Measurements from ENCODE around the gene MGAT4A. TPM values are rescaled to one million over a fixed set of nuclear protein-coding genes. Genes with fewer than 3 reads are reported as not detected.

Gene MGAT4A
- total RNA-seq, 3 donors from 2014 or later (not counting 1 experiment from before 2014, with no cell fraction given), result 91.6 to 114 (median 96.4) TPM

- no peaks in the 10 kb centered on the region for H3K36me3 ChIP-seq (ENCODE audit: control insufficient read depth, insufficient read depth, low read length)
- peaks cover 44 to 49% of the 10 kb centered on the region in 2 donors for H3K4me1 Mint-ChIP-seq
- H3K27ac Mint-ChIP-seq, result peak overlapping the region; percentile 83 to 97
- H3K9me3 Mint-ChIP-seq, result no peaks in the 10 kb centered on the region
- no peak for TF ChIP-seq CTCF (IDR thresholded peaks at IDR 0.05)
- H3K4me3 Mint-ChIP-seq, result peak overlapping the region; percentile 47
- no peaks in the 10 kb centered on the region for H3K27me3 ChIP-seq (ENCODE audit: control insufficient read depth, insufficient read depth, low read length)
- H3K27me3 Mint-ChIP-seq (ENCODE audit: low read depth in 2 of 2), result no peaks in the 10 kb centered on the region
- H3K27ac ChIP-seq (ENCODE audit: low read length), result peak overlapping the region; percentile 52
- peaks cover 76% of the 10 kb centered on the region for H3K4me1 ChIP-seq (ENCODE audit: control insufficient read depth, insufficient read depth, low read length)
- WGBS (ENCODE audit: insufficient coverage), result 63% methylated on average over 14 of the region's 14 CpGs
- intact Hi-C loops (cut with micrococcal nuclease), result loop anchor here (2.0 kb wide), 1 partner anchor 39 kb away; the partner anchor contains the start of gene MGAT4A
- no peaks in the 10 kb centered on the region for H3K9me3 ChIP-seq (ENCODE audit: control insufficient read depth, insufficient read depth, low read length)
- no peak for ATAC-seq
- peak in 1 of 2 donors; percentile 74 for DNase-seq
- no peaks in the 10 kb centered on the region for H3K36me3 Mint-ChIP-seq
- no peak overlapping the region for H3K4me3 ChIP-seq (ENCODE audit: low read length)
Measured at GRCh38 chr2:98769784-98770183, 38.9 kb upstream of the MGAT4A start.

- Histone ChIP-seq H3K9me3 (ENCODE audit: control insufficient read depth, insufficient read depth, low read length) (no peaks in the 10 kb centered on the region), H3K27me3 (ENCODE audit: control insufficient read depth, insufficient read depth, low read length) (no peaks in the 10 kb centered on the region), H3K27ac (ENCODE audit: low read length) (peak overlapping the region; percentile 32), H3K36me3 (ENCODE audit: control insufficient read depth, insufficient read depth, low read length) (no peaks in the 10 kb centered on the region), H3K4me1 (ENCODE audit: control insufficient read depth, insufficient read depth, low read length) (peaks cover 78% of the 10 kb centered on the region), H3K4me3 (ENCODE audit: low read length) (no peak overlapping the region)
- Mint-ChIP-seq H3K27ac (peak overlapping the region; percentile 64 to 83), H3K4me1 (peaks cover 44 to 49% of the 10 kb centered on the region in 2 donors), H3K4me3 (peak overlapping the region; percentile 40), H3K36me3 (no peaks in the 10 kb centered on the region), H3K27me3 (ENCODE audit: low read depth in 2 of 2) (no peaks in the 10 kb centered on the region), H3K9me3 (no peaks in the 10 kb centered on the region)
- intact Hi-C loops (cut with micrococcal nuclease), result no loop called here
- ATAC-seq, result no peak
- DNase-seq, result no peak
- no peak for TF ChIP-seq CTCF (IDR thresholded peaks at IDR 0.05)
- 95% methylated on average over 5 of the region's 6 CpGs for WGBS (ENCODE audit: insufficient coverage)
Measured at GRCh38 chr2:98769114-98769476, 38.2 kb upstream of the MGAT4A start.

DNA sequence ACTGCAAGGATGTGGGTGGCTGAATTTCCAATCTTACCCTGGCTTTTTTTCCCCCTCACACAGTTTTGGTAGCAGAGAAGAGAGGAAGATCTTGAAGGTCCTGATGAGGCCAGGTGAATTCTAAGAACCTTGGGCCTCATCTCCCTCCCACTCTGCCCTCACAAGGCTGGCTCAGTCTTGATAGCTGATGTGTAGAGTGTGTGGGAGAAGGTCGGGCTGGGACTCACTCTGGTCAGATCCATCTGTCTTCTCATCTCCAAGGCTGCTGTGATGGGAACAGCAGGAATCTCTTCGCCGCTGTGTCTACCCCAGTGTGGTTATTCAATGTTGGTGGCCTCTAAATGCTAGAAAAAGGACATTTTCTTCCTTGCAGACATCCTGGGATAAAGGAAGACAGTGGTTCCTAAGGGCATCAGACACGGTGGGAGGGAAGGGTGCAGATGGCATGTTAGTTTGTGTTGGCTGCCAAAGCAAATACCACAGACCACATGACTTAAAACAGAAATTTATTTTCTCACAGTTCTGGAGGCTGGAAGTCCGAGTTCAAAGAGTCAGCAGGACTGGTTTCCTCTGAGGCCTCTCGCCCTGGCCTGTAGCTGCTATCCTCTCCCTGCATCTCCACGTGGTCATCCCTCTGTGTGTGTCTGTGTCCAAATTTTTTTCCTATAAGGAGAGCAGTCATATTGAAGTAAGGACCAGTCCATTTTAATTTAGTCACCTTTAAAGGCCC is 37.6 kb upstream of the MGAT4A start:
- DNase-seq (peak in 1 of 2 donors; percentile 53), ATAC-seq (no peak)
- Mint-ChIP-seq H3K4me1 (peaks cover 44 to 52% of the 10 kb centered on the region in 2 donors), H3K27me3 (ENCODE audit: low read depth in 2 of 2) (no peaks in the 10 kb centered on the region), H3K4me3 (peak overlapping the region; percentile 40), H3K9me3 (no peaks in the 10 kb centered on the region), H3K27ac (peak overlapping the region; percentile 64 to 83), H3K36me3 (no peaks in the 10 kb centered on the region)
- Histone ChIP-seq H3K27ac (ENCODE audit: low read length) (peak overlapping the region; percentile 32), H3K27me3 (ENCODE audit: control insufficient read depth, insufficient read depth, low read length) (no peaks in the 10 kb centered on the region), H3K4me1 (ENCODE audit: control insufficient read depth, insufficient read depth, low read length) (peaks cover 81% of the 10 kb centered on the region), H3K9me3 (ENCODE audit: control insufficient read depth, insufficient read depth, low read length) (no peaks in the 10 kb centered on the region), H3K36me3 (ENCODE audit: control insufficient read depth, insufficient read depth, low read length) (no peaks in the 10 kb centered on the region), H3K4me3 (ENCODE audit: low read length) (no peak overlapping the region)
- TF ChIP-seq CTCF (IDR thresholded peaks at IDR 0.05), result no peak
- intact Hi-C loops (cut with micrococcal nuclease), result no loop called here
- 46% methylated on average over 6 of the region's 7 CpGs for WGBS (ENCODE audit: insufficient coverage)

Measured in natural killer cell (primary cell).